HL-60 (cell line): ENCODE results near the gene SMAD5.

ENCODE experiments used
- POLR2AphosphoS5 ChIP-seq: IDR thresholded peaks from 2 replicates; pipeline ENCODE4 v1.6.1; 2012; ENCODE audit warnings: low read depth
- REST ChIP-seq: IDR thresholded peaks from 2 replicates; pipeline ENCODE4 v1.6.1; 2012; ENCODE audit warnings: low read depth; ENCODE audit not compliant: insufficient replicate concordance
- SPI1 ChIP-seq: IDR thresholded peaks from 2 replicates; pipeline ENCODE4 v1.6.1; 2012; ENCODE audit warnings: low read depth, mild to moderate bottlenecking, borderline replicate concordance
- TF ChIP-seq, protein P1 (sequence below): IDR thresholded peaks from one replicate; pipeline ENCODE4 v1.5.1; 2011; ENCODE audit warnings: low read length, control low read depth, inconsistent platforms; ENCODE audit not compliant: insufficient read depth

- TF ChIP-seq, protein P1, sequence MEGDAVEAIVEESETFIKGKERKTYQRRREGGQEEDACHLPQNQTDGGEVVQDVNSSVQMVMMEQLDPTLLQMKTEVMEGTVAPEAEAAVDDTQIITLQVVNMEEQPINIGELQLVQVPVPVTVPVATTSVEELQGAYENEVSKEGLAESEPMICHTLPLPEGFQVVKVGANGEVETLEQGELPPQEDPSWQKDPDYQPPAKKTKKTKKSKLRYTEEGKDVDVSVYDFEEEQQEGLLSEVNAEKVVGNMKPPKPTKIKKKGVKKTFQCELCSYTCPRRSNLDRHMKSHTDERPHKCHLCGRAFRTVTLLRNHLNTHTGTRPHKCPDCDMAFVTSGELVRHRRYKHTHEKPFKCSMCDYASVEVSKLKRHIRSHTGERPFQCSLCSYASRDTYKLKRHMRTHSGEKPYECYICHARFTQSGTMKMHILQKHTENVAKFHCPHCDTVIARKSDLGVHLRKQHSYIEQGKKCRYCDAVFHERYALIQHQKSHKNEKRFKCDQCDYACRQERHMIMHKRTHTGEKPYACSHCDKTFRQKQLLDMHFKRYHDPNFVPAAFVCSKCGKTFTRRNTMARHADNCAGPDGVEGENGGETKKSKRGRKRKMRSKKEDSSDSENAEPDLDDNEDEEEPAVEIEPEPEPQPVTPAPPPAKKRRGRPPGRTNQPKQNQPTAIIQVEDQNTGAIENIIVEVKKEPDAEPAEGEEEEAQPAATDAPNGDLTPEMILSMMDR, result no peak
- TF ChIP-seq POLR2AphosphoS5 (no peak), REST (no peak), SPI1 (no peak)
Observed at GRCh38 chr5:136108766-136109165, 23.9 kb upstream of the SMAD5 start.
